Endodermal cell (in vitro differentiated cells): Measurements from ENCODE around the gene ANKRD6. TPM values are rescaled to one million over a fixed set of nuclear protein-coding genes. Genes with fewer than 3 reads are reported as not detected.

Source experiments
- DNase-seq: peaks from one replicate; pipeline ENCODE4 v3.0.0-alpha.2; 2017
- H3K27ac ChIP-seq: 2 replicates; pipeline ENCODE4 v1.5.1; 2013; ENCODE audit warnings: mild to moderate bottlenecking, low read depth, low read length, moderate library complexity
- H3K27me3 ChIP-seq: 2 replicates; pipeline ENCODE4 v1.6.1; 2013; ENCODE audit warnings: mild to moderate bottlenecking, low read length, moderate library complexity; ENCODE audit not compliant: insufficient read depth, control insufficient read depth, poor library complexity, severe bottlenecking
- H3K36me3 ChIP-seq: 2 replicates; pipeline ENCODE4 v1.7.0; 2013; ENCODE audit warnings: mild to moderate bottlenecking, low read length, moderate library complexity; ENCODE audit not compliant: control insufficient read depth, insufficient read depth
- H3K4me1 ChIP-seq: one replicate; pipeline ENCODE4 v1.7.0; 2013; ENCODE audit warnings: low read length; ENCODE audit not compliant: control insufficient read depth, insufficient read depth
- H3K4me3 ChIP-seq: 2 replicates; pipeline ENCODE4 v1.5.1; 2013; ENCODE audit warnings: mild to moderate bottlenecking, low read length, moderate library complexity
- H3K9ac ChIP-seq: 2 replicates; pipeline ENCODE4 v1.6.1; 2013; ENCODE audit warnings: mild to moderate bottlenecking, low read length, moderate library complexity; ENCODE audit not compliant: poor library complexity, severe bottlenecking; ENCODE audit errors: extremely low read depth
- H3K9me3 ChIP-seq: 2 replicates; pipeline ENCODE4 v1.6.1; 2013; ENCODE audit warnings: mild to moderate bottlenecking, low read length, moderate library complexity; ENCODE audit not compliant: control insufficient read depth
- H3K27ac Mint-ChIP-seq: 2 replicates; pipeline ENCODE4 v1.8.0; 2020; ENCODE audit warnings: mixed read lengths
- H3K27me3 Mint-ChIP-seq: 2 replicates; pipeline ENCODE4 v1.8.0; 2021; ENCODE audit warnings: mild to moderate bottlenecking, mixed read lengths; ENCODE audit not compliant: insufficient read depth
- H3K36me3 Mint-ChIP-seq: 2 replicates; pipeline ENCODE4 v1.8.0; 2020; ENCODE audit warnings: low read depth, mixed read lengths
- H3K4me1 Mint-ChIP-seq: 2 replicates; pipeline ENCODE4 v1.8.0; 2020; ENCODE audit warnings: mixed read lengths
- H3K4me3 Mint-ChIP-seq: 2 replicates; pipeline ENCODE4 v1.8.0; 2020; ENCODE audit warnings: mild to moderate bottlenecking, moderate library complexity, mixed read lengths
- H3K9me3 Mint-ChIP-seq: 2 replicates; pipeline ENCODE4 v1.8.0; 2020; ENCODE audit warnings: mild to moderate bottlenecking, mixed read lengths
- CTCF ChIP-seq: fragments of 200-600 bp; sonication (generic); conservative IDR thresholded peaks from 2 replicates; pipeline ENCODE4 v1.5.0; 2021; ENCODE audit warnings: antibody characterized with exemption, mild to moderate bottlenecking
- WGBS, 2 experiments: methylation state at CpG; one replicate each; pipeline versions ENCODE4 v1.1.5 to v1.1.7; 2013; ENCODE audit warnings: missing lambda C conversion rate in 2 of 2, mixed read lengths in 1 of 2; ENCODE audit not compliant: insufficient coverage in 1 of 2, insufficient read length in 1 of 2; 5-methylcytosine and 5-hydroxymethylcytosine counted together
- total RNA-seq, 2 donors: library from RNA; stranded (reverse); fragmentation: NEBNext Ultra II Directional in 1 of 2; extraction: Animal tissue kit (Norgen Biotek cat#: 25700) in 1 of 2; gene quantifications; 2 replicates in 1 of 2; 3 replicates in 1 of 2; pipeline ENCODE4 v1.2.1, GENCODE V29; 2021

Gene ANKRD6
- total RNA-seq, 2 donors from 2014 or later = 88.7 to 110 TPM

- H3K36me3 ChIP-seq = peaks cover 87% of the 10 kb centered on the region
- H3K27me3 ChIP-seq = no peaks in the 10 kb centered on the region
- H3K9ac ChIP-seq = no peak overlapping the region
- H3K4me3 ChIP-seq = no peak overlapping the region
- Mint-ChIP-seq H3K27ac (no peak overlapping the region), H3K9me3 (no peaks in the 10 kb centered on the region), H3K4me1 (no peaks in the 10 kb centered on the region), H3K36me3 (peaks cover 63% of the 10 kb centered on the region), H3K4me3 (no peak overlapping the region), H3K27me3 (no peaks in the 10 kb centered on the region)
- no peak for TF ChIP-seq CTCF
- no peaks in the 10 kb centered on the region for H3K9me3 ChIP-seq
- 95 to 100% methylated on average over 2 to 5 of the region's 5 CpGs for WGBS, 2 experiments
- no peak overlapping the region for H3K27ac ChIP-seq
- DNase-seq = no peak
- H3K4me1 ChIP-seq = no peaks in the 10 kb centered on the region
Measured at GRCh38 chr6:89616531-89616930, 183.6 kb downstream of the ANKRD6 start.

- no peak for DNase-seq
- TF ChIP-seq CTCF = no peak
- Histone ChIP-seq H3K27ac (no peak overlapping the region), H3K4me1 (no peaks in the 10 kb centered on the region), H3K36me3 (peaks cover 77% of the 10 kb centered on the region), H3K4me3 (no peak overlapping the region), H3K9me3 (no peaks in the 10 kb centered on the region), H3K9ac (no peak overlapping the region), H3K27me3 (no peaks in the 10 kb centered on the region)
- no peaks in the 10 kb centered on the region for H3K4me1 Mint-ChIP-seq
- no peak overlapping the region for H3K4me3 Mint-ChIP-seq
- H3K9me3 Mint-ChIP-seq = no peaks in the 10 kb centered on the region
- 90 to 96% methylated on average over 6 of the region's 6 CpGs for WGBS, 2 experiments
- peaks cover 60% of the 10 kb centered on the region for H3K36me3 Mint-ChIP-seq
- H3K27ac Mint-ChIP-seq = no peak overlapping the region
- H3K27me3 Mint-ChIP-seq = no peaks in the 10 kb centered on the region
Measured at GRCh38 chr6:89618026-89618425, 185.1 kb downstream of the ANKRD6 start.

- peaks cover 79% of the 10 kb centered on the region for H3K36me3 ChIP-seq
- TF ChIP-seq CTCF = no peak
Measured at GRCh38 chr6:89619567-89619966, 186.6 kb downstream of the ANKRD6 start.

More at GRCh38 chr6:89619567-89619966, 186.6 kb downstream of the ANKRD6 start:
- H3K36me3 Mint-ChIP-seq = peaks cover 60% of the 10 kb centered on the region
- Histone ChIP-seq H3K4me3 (no peak overlapping the region), H3K4me1 (no peaks in the 10 kb centered on the region), H3K27ac (no peak overlapping the region), H3K27me3 (no peaks in the 10 kb centered on the region), H3K9ac (no peak overlapping the region), H3K9me3 (no peaks in the 10 kb centered on the region)
- no peak overlapping the region for H3K27ac Mint-ChIP-seq
- H3K4me1 Mint-ChIP-seq = no peaks in the 10 kb centered on the region
- no peaks in the 10 kb centered on the region for H3K27me3 Mint-ChIP-seq
- H3K4me3 Mint-ChIP-seq = no peak overlapping the region
- H3K9me3 Mint-ChIP-seq = no peaks in the 10 kb centered on the region
- no peak for DNase-seq
- WGBS, 2 experiments = 85 to 95% methylated on average over 4 to 6 of the region's 6 CpGs
